HG03097 (cell line): ENCODE results near the gene FBXL19.
A peak's percentile ranks its signal among the peaks of the same experiment; 100 is the strongest.
"Not testable (repeated sequence)": the region's sequence is repeated elsewhere in the genome, so short reads cannot be mapped to it uniquely, and the experiment has no call there.

Experiments used
- ATAC-seq: cut with Tn5 transposase; IDR thresholded peaks from one replicate; pipeline ENCODE4 v1.9.1; 2021; ENCODE audit not compliant: unreplicated experiment, low FRiP score

Gene FBXL19, protein sequence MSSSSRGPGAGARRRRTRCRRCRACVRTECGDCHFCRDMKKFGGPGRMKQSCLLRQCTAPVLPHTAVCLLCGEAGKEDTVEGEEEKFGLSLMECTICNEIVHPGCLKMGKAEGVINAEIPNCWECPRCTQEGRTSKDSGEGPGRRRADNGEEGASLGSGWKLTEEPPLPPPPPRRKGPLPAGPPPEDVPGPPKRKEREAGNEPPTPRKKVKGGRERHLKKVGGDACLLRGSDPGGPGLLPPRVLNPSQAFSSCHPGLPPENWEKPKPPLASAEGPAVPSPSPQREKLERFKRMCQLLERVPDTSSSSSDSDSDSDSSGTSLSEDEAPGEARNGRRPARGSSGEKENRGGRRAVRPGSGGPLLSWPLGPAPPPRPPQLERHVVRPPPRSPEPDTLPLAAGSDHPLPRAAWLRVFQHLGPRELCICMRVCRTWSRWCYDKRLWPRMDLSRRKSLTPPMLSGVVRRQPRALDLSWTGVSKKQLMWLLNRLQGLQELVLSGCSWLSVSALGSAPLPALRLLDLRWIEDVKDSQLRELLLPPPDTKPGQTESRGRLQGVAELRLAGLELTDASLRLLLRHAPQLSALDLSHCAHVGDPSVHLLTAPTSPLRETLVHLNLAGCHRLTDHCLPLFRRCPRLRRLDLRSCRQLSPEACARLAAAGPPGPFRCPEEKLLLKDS

DNA sequence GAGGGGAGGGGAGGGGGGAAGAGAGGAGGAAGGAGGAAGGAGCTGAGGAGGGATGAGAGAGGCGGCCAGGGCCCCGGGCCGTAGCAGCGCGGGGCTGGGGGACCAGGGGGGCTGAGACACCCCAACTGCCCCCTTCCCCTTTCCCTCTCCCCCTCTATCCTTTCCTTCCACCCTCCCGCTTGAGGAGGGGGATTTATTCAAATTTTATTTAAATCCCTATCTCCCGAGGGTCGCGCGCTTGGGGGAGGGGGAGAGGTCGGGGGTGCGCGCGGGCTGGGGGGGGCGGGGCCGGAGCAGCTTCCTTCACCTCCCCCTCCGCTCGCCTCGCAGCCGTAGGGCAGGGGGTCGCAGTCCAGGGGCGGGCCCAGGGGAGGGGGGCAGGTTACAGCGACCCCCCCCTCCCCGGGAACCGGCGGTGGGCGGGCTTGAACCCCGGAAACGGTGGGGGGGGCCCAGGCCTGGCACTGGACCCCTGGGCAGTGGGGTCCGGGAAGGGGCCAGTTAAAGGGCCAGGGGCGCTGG lies at the start of gene FBXL19:
Gene FBXL19, plus strand, starts transcription at position 19 of the 522 bp plus-strand sequence. CDS start 2,183 bp downstream, outside the sequence.
- no peak for ATAC-seq

DNA sequence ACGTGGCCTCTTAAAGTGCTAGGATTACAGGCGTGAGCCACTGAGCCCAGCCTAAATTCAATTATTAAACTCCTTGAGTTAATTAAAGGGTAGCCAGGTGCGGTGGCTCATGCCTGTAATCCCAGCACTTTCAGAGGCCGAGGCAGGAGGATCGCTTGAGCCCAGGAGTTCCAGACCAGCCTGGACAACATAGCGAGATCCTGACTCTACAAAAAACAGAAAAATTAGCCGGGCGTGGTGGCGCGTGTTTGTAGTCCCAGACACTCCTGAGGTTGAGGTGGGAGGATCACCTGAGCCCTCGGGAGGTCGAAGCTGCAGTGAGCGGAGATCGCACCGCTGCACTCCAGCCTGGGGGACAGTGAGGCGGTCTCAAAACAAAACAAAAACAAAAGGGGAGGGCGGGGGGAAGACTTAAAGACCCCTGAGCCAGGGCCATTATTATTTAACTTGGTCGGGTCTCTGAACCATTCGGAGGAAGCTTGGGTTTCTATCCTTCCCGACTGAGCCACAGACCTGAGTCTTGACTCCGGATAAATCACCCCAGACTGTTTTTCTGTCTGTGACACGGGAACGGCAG lies 49.0 kb upstream of the FBXL19 start:
- no peak for ATAC-seq

DNA sequence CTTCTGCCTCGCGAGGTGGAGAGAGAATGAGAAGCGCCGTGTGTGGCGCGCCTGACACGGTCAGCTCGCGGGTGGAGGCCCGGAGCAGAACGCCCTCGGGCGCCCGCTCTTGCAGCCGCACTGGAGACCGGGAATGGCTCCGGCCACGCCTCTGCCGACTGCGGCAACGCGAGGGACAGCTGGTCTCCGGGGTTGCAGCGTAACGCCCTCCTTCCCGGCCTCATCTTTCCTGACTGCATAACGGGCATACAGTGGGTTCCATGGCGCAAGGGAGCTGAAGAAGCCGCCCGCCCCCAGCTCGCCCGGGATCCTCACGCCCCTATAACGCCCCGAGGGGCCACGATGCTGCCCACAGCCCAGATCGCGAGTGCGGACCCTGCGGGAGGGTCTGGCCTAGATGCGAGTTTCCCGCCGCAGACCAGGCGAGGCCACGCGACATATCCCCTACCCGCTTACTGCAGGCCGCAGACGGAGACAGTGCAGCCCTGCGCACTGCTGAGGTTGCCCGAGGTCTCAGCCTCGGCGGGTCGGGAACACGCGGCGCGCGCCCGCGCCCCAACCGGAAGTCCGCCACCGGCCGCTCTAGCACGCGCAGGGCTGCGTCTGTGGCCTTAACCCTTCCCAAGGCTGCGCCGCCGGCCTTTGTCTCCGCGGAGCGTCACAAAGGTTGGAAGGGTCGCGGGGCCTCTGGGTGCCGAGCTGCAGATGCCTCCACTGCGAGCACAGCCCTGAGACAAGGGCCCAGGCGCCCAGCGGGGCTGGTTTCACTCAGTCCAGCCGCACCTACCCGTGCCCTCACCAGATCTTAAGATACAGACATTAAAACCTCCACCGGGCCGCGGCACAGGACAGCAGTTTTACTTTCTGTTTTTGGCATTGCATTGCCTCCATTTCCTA lies 48.3 kb upstream of the FBXL19 start:
- ATAC-seq = peak; percentile 80

DNA sequence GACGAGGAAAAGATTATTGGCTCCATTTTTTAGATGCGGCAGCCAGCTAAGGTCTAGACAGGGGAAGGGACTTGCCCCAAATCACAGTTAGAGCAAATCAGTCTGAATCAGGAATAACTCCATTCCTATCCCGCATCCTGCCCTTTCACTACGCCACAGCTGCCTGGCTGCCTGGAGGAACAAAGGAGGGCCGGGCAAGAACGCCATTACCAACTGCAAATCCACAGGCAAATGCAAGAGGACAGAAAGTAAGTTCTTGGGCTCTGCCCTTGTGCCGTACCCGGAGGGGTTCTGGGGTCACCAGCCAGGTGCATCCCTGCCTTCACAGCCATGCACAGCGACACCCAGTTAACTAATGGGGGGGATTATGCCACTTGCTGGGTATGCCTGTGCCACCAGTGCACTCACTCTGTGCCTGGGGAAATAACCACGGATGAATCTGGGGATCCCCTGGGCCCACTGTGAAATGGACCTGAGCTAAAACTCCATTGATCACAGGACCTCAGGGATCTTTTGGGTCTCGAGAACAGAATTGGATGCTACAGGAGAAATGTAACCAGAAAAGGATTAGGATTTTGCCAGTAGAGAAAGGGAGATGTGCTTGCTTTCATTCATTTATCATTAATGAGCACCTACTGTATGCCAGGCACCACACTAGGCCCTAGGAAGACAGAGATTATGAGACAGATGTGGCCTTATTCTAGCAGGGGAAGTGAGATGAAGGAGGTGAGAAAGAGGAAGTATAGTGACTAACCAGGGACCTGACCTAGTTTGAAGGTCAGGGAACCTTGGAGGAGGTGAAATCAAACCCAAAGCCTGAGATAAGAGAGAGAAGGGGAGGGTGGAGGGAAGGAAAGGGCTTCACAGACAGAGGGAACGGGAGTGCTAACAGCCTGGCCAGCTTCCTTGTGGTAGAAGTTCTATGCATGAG lies 47.2 kb upstream of the FBXL19 start:
- ATAC-seq = no peak

DNA sequence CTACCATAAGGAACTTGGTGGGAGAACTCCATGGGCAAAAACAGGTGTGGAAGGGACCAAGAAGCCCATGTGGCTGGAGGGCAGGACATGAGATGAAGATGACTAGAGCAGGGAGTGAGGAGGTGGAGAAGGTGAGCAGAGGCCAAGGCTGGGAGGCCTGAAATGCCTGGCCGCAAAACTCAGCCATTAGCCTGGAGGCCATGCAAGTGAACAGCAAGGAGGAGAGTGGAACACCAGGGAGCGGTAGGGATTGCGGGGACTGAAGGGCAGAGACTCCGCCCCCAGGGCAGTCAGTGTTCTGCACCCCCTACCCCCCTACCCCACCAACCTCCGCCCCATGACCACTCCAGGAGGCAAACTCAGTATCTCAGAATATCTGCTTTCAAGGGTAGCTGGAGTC lies 46.5 kb upstream of the FBXL19 start:
- no peak for ATAC-seq

DNA sequence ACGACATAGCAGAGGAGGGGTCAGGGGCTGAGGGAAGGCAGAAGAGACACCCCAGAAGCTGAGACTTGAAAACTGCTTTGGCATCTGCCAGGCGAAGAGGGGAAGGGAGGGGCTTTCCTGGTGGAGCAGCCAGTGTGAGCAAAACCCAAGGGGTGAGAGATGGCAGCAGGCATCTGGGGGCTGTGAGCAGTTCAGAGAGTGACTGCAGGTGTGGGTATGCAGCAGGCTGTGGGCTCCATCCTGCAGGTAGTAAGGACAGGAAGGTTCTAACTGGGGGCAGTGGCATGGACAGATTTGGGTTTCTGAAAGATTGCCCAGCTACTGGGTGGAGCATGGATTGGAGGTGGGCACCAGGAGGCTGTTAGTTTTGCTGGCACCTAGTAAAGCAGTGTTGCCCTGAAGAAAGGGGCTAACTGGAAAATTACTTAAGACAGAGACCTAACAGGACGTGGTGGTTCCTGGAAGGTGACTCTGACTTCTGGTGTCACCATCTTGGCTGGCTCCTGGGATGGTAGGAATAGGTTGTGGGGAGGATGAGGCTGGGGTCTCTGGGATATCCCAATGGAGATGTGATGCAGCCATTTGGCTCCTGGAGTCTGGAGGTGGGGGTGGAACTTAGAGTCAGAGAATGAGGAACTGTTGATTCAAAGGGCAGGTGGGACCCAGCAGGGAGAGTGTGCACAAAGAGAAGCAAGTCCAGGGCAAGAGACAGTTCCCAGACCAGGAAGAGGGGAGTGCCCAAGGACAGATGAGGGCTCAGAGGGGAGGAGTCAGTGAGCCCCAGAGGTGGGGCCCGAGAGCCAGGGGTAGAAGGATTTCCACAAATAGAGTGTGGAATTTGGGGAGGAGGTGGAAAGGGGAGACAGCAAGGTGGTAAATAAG lies 40.7 kb upstream of the FBXL19 start:
- no peak for ATAC-seq

DNA sequence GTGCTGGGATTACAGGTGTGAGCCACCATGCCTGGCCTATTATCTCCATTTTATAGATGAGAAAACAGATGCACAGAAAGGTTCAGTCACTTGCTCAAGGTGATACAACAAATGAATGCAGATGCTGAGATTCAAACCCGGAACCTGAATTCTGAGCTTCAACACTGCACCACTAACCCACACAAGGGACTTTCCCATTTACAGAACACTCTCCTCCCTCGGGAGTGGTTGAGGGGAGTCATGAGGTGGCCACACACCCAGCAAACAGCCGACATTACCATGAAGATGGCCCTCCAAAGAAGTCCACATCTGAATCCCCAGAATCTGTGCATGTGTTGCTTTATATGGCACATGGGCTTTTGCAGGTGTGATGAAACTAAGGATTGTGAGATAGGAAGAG lies 38.6 kb upstream of the FBXL19 start:
- no peak for ATAC-seq

DNA sequence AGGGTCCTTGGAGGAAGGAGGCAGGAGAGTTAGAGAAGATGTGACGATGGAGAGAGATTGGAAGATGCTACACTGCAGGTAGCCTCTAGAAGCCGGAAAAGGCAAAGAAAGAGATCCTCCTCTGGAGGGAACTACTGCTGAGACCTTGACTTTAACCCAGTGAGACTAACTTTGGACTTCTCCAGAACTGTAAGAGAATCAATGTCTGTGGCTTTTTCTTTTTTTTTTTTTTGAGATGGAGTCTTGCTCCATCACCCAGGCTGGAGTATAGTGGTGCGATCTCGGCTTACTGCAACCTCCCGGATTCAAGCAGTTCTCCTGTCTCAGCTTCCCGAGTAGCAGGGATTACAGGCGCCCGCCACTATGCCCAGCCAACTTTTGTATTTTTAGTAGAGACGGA lies 38.2 kb upstream of the FBXL19 start:
- no peak for ATAC-seq

DNA sequence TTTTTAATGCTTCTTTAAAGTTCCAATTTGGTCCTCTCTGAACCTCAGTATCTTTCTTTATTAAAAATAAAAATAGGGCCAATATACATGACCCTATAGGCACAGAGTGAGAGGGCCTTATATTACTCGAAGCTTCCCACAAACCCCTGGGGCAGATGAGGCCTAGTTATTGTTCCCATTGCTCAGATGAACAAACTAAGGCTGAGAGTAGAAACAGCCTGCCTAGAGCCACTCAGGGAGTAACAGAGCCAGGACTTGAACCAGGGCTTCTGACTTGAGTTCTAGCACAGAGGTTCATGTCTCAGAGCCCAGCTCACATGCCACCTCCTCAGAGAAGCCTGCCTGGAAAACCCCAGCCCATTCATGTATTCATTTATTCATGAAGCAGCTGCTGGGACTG lies 37.2 kb upstream of the FBXL19 start:
- ATAC-seq = no peak

DNA sequence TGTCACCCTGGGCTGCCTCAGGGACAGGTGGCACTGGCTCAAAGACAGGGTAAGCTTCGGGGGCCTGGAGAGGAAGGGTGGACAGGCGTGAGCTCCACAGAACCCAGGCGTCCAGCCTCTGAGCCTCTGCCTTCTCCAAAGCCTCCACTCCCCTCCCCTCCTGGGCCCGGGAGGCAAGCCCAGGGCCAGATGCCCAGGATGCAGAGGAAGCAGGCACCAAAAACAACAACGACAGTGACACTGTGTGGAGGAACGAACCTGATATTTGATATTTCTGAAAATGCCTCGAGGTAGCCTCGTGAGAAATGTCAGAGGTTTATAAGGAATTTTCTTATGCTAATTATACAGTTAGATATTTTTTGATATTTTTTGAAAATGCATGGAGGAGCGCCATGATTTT lies 35.4 kb upstream of the FBXL19 start:
- ATAC-seq = no peak

DNA sequence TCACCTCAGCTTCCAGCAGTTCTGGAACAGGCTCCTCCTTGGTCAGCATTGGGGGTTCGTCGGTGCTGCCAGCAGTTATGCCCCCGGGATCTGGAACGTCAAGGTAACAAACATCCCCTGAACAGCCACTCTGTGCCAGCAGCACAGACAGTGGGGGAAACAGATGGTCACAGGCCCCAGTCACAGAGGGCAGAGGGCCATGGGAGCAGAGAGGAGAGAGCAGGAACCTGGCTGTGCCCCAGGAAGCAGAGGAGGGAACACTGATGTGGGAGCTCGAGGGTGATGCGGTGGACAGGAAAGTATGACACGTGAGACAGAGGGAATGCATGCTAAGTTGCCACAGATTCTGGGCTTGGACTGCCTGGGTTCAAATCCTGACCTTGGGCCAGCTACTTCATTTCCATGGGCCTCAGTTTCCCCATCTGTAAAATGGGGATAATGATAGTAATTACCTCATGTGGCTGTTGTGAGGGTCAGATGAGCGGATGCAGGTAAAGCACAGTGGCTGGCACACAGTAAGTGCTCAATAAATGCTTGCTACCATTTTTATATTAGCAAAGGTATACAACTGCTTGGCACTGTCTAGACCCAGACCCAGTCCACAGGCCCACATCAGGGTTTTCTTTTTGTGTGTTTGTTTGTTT lies 34.4 kb upstream of the FBXL19 start:
- ATAC-seq = no peak

DNA sequence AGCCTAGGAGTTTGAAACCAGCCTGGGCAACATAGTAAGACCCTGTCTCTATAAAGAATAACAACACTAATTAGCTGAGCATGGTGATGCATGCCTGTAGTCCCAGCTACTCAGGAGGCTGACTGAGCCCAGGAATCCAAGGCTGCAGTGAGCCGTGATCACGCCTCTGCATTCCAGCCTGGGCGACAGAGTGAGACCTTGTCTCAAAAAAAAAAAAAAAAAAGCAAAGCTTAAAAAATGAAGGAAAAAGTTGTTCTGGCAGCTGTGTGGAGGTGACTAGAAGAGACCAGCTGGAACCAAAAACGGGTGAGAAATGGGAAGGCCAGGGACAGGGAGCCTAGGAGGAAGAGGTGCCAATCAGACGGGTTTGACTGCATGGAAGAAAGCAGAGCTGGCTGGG lies 33.7 kb upstream of the FBXL19 start:
- no peak for ATAC-seq

DNA sequence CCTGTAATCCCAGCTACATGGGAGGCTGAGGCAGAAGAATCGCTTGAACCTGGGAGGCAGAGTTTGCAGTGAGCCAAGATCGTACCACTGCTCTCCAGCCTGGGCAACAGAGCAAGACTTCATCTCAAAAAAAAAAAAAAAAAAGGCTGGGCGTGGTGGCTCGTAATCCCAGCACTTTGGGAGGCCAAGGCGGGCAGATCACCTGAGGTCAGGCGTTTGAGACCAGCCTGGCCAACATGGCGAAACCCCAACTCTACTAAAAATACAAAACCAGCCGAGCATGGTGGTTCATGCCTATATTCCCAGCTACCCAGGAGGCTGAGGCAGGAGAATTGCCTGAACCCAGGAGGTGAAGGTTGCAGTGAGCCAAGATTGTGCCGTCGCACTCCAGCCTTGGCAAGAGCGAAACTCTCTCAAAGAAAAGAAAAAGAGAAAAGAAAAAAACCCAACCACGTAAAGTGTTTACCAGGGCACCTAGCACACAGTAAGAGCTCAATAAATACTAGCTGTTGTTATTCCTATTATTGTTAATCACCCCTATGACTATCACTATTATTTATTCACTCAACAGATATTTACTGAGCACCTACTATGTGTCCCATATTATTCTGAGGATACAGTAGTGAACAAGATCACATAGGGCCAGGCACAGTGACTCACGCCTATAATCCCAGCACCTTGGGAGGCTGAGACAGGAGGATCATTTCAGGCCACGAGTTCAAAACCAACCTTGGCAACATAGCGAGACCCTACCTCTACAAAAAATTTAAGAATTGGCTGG lies 32.1 kb upstream of the FBXL19 start:
- ATAC-seq = not testable (repeated sequence)

DNA sequence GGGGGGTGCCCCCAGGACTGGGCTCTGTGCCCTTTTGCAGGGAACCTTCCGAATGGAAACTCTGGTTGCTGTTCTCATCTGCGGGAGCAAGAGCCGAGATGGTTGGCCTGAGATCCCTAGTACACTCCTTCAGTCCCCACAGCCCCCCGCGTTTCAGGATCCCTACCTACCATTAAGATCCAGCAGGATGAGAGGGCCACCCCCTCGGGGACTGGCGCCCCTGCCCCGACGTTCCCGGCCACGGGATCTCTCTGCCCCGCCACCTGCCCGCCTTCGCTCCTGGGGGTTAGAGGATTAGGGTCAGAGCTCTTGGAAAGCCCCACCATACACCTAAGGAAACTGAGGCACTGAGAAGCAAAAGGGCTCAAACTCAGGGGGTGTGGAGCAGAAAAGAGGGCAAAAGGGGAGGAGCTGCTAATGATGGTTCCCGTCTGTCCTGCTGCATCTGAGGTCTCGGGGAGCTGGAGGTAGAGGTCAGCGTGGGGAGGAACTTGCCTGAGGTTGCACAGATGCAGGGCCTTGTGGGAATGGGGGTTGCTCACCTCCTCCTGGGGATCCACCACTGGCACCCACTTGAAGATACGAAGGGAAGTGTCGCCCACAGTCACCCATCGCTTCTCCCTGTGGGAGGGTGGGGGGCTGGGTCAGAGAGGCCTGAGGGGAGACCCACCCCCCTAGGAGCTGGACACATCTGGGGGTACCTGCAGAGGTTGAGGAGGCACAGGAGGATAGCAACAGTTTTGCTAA lies 30.5 kb upstream of the FBXL19 start:
- no peak for ATAC-seq

DNA sequence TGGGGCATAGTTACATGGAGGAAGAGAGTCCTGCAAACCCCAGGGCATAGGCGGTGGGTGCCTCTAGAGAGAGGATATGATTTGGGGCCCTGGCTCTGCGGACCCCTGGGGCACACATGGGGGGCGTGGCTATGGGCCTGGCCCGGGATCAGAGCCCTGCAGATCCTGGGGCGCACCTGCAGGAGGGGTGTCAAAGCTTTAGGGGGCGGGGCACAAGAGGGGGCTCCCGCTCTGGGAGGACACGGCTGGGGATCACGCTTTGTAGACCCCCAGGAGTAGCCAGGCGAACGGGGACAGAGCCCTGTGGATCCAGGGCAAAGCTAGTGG lies 30.0 kb upstream of the FBXL19 start:
- no peak for ATAC-seq

DNA sequence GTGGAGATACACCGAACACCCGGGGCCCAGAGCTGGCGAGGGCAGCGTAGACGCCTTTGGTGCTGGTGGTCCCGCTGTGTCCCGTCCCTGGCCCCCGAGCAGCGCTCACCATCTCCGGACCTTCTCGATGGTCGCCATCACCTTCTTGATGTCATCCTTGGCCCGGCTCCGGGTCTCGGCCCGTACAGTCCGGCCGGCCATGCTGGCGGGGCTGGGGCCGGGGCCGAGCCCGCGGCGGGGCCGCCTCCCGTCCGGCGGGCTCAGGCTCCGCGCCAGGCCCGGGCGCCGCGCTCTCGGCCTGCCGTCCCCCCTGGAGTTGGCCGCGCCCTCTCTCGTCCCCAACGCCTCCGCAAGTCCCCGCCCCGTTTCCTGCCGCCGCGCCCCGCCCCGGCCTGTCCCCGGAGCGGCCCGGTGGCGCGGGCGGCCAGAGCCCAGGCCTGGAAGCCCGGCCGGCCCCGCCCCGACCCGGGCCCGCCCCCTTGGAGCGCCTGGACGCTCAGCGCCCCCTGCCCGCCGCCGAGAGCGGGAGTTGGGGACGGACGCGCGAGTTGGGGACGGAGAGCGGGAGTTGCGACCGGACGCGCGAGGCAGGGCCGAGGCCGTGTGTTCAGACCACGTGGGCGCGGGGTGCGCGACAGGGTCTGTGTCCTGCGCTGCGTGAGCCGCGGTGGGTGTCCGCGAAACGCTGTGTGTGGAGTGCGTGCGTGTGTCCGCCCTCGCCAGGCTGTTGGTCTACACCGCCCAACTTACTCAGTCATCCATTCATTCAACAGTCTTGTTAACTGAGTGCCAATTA lies 29.4 kb upstream of the FBXL19 start, which contains the start of gene BCL7C:
Gene BCL7C, minus strand, starts transcription at position 334 of the 796 bp plus-strand sequence. Its CDS starts 133 bp downstream, at position 201.
- ATAC-seq = peak; percentile 63
